GM12878 (cell line): ENCODE data around the gene STRA8. TPM values are rescaled to one million over a fixed set of nuclear protein-coding genes. Genes with fewer than 3 reads are reported as not detected.

ENCODE experiments used
- ATAC-seq: fragments of 200-7000 bp; cut with Tn5 transposase; 3 replicates; pipeline ENCODE4 v1.9.1; 2020; ENCODE audit warnings: mild to moderate bottlenecking, moderate library complexity
- BruUV-seq: library from RNA; stranded (reverse); fragments of 400-500 nt; replicated peaks from 2 replicates; lab custom pipeline; 2021; lab: Mats Ljungman, UMichigan
- CTCF ChIA-PET: fragments of 300-600 bp; sonication (Branson Sonifier 250); formaldehyde crosslinking; extraction: SDS; loops from one replicate; lab custom pipeline; 2021; ENCODE audit warnings: inconsistent platforms; lab: Yijun Ruan, JAX
- POLR2A ChIA-PET: fragments of 350-600 bp; formaldehyde crosslinking; extraction: SDS; loops from one replicate; lab custom pipeline; 2021; ENCODE audit warnings: inconsistent platforms; lab: Charles Lee
- RAD21 ChIA-PET: fragments of 300-600 bp; sonication (Branson Sonifier 250); formaldehyde crosslinking; loops from one replicate; lab custom pipeline; 2023; ENCODE audit warnings: antibody characterized with exemption; ENCODE audit not compliant: unreplicated experiment; lab: Charles Lee
- SMC1A ChIA-PET: fragments of 300-600 bp; sonication (Branson Sonifier 250); formaldehyde crosslinking; loops from one replicate; lab custom pipeline; 2023; ENCODE audit not compliant: unreplicated experiment, uncharacterized antibody; lab: Charles Lee
- DNase-seq: peaks from one replicate; pipeline ENCODE4 v3.0.0-alpha.2; 2011; ENCODE audit warnings: low read depth, low spot score
- FAIRE-seq: peaks from 3 replicates; lab custom pipeline; 2011; peaks lifted over from hg19 to GRCh38; lab: Jason Lieb, UNC
- H2AFZ ChIP-seq: 2 replicates; pipeline ENCODE4 v1.6.0; 2011; ENCODE audit warnings: low read depth, low read length, control low read depth; ENCODE audit not compliant: control insufficient read depth
- H3K27ac ChIP-seq: 2 replicates; pipeline ENCODE4 v1.5.1; 2011; ENCODE audit warnings: control low read depth; ENCODE audit not compliant: control insufficient read depth, insufficient read depth
- H3K27me3 ChIP-seq, 2 experiments: replicated peaks in 1 of 2; 2 replicates each; pipeline versions ENCODE4 v1.6.0 to v1.6.1; 2011; ENCODE audit warnings: low read length in 1 of 2; ENCODE audit not compliant: control insufficient read depth in 2 of 2, insufficient read depth in 2 of 2
- H3K36me3 ChIP-seq, 2 experiments: 2 replicates each; pipeline ENCODE4 v1.5.1; 2011; ENCODE audit warnings: low read length in 1 of 2; ENCODE audit not compliant: control insufficient read depth in 2 of 2, insufficient read depth in 2 of 2
- H3K4me1 ChIP-seq: 2 replicates; pipeline ENCODE4 v1.6.1; 2011; ENCODE audit warnings: mild to moderate bottlenecking, low read length, moderate library complexity, mixed read lengths; ENCODE audit not compliant: control insufficient read depth, insufficient read depth
- H3K4me2 ChIP-seq: 2 replicates; pipeline ENCODE4 v1.6.0; 2011; ENCODE audit warnings: control low read depth; ENCODE audit not compliant: control insufficient read depth, insufficient read depth
- H3K4me3 ChIP-seq: fragments of 200-600 bp; sonication (generic); 2 replicates; pipeline ENCODE4 v1.5.1; 2016
- H3K79me2 ChIP-seq: 2 replicates; pipeline ENCODE4 v1.6.0; 2011; ENCODE audit warnings: low read length; ENCODE audit not compliant: control insufficient read depth, insufficient read depth
- H3K9ac ChIP-seq: 2 replicates; pipeline ENCODE4 v1.8.0; 2011; ENCODE audit warnings: low read length, control low read depth, mixed read lengths; ENCODE audit not compliant: control insufficient read depth, insufficient read depth
- H3K9me3 ChIP-seq: replicated peaks from 3 replicates; pipeline ENCODE4 v1.5.1; 2011; ENCODE audit warnings: mild to moderate bottlenecking, low read length; ENCODE audit not compliant: control insufficient read depth, insufficient read depth
- H4K20me1 ChIP-seq: 2 replicates; pipeline ENCODE4 v1.6.0; 2011; ENCODE audit not compliant: control insufficient read depth, insufficient read depth
- ATF2 ChIP-seq: IDR thresholded peaks from 2 replicates; pipeline ENCODE4 v1.6.1; 2012; ENCODE audit warnings: low read length, inconsistent platforms
- ATF7 ChIP-seq: fragments of 450-650 bp; IDR thresholded peaks from 2 replicates; pipeline ENCODE4 v1.6.1; 2016; ENCODE audit warnings: low read depth, mild to moderate bottlenecking
- CHD4 ChIP-seq: fragments of 200-600 bp; sonication (generic); IDR thresholded peaks from 2 replicates; pipeline ENCODE4 v1.6.1; 2016; ENCODE audit warnings: mild to moderate bottlenecking
- ELK1 ChIP-seq: IDR thresholded peaks from 2 replicates; pipeline ENCODE4 v1.6.1; 2012; ENCODE audit warnings: low read depth, low read length, improper control_type of control experiment
- EP300 ChIP-seq, 2 experiments: fragments of 150-350 bp in 1 of 2; IDR thresholded peaks; 2 replicates each; pipeline ENCODE4 v1.6.1; 2011 to 2012; ENCODE audit warnings: low read depth in 2 of 2, low read length in 2 of 2, borderline replicate concordance in 1 of 2, improper control_type of control experiment in 1 of 2, inconsistent platforms in 1 of 2; ENCODE audit not compliant: control insufficient read depth in 1 of 2
- FOS ChIP-seq: IDR thresholded peaks from 3 replicates; pipeline ENCODE4 v1.6.1; 2011; ENCODE audit warnings: borderline replicate concordance; ENCODE audit not compliant: insufficient read length; ENCODE audit errors: extremely low read depth
- HDAC6 ChIP-seq: fragments of 200-600 bp; sonication (generic); IDR thresholded peaks from one replicate; pipeline ENCODE4 v1.8.0; 2017; ENCODE audit warnings: antibody characterized with exemption; ENCODE audit not compliant: unreplicated experiment
- IKZF2 ChIP-seq, 2 experiments: fragments of 450-650 bp; IDR thresholded peaks; 2 replicates each; pipeline ENCODE4 v1.6.1; 2017; ENCODE audit warnings: mild to moderate bottlenecking in 2 of 2, moderate library complexity in 2 of 2
- MEF2A ChIP-seq: IDR thresholded peaks from 2 replicates; pipeline ENCODE4 v1.6.1; 2011; ENCODE audit warnings: low read depth, mild to moderate bottlenecking, low read length, moderate library complexity; ENCODE audit not compliant: insufficient read depth
- MEF2B ChIP-seq: fragments of 450-650 bp; IDR thresholded peaks from 2 replicates; pipeline ENCODE4 v1.6.1; 2018; ENCODE audit warnings: mild to moderate bottlenecking, moderate library complexity; ENCODE audit not compliant: partially characterized antibody, poor library complexity, severe bottlenecking
- MYB ChIP-seq: fragments of 150-350 bp; IDR thresholded peaks from 2 replicates; pipeline ENCODE4 v1.6.1; 2014; ENCODE audit warnings: mild to moderate bottlenecking, low read depth, low read length, borderline replicate concordance
- MYC ChIP-seq: IDR thresholded peaks from 2 replicates; pipeline ENCODE4 v1.6.1; 2011; ENCODE audit warnings: mild to moderate bottlenecking, low read length, moderate library complexity, inconsistent platforms; ENCODE audit not compliant: insufficient read depth, insufficient replicate concordance, insufficient read length, severe bottlenecking
- NR2C2 ChIP-seq: IDR thresholded peaks from 2 replicates; pipeline ENCODE4 v1.6.1; 2011; ENCODE audit warnings: borderline replicate concordance, low read depth; ENCODE audit not compliant: control insufficient read depth, insufficient read length
- RB1 ChIP-seq: fragments of 450-650 bp; formaldehyde crosslinking; IDR thresholded peaks from 2 replicates; pipeline ENCODE4 v1.6.1; 2017; ENCODE audit warnings: mild to moderate bottlenecking, borderline replicate concordance
- RFX5 ChIP-seq: IDR thresholded peaks from 2 replicates; pipeline ENCODE4 v1.6.1; 2011; ENCODE audit warnings: low read depth, low read length, improper control_type of control experiment
- SKIL ChIP-seq: fragments of 450-650 bp; IDR thresholded peaks from 2 replicates; pipeline ENCODE4 v1.6.1; 2017; ENCODE audit warnings: mild to moderate bottlenecking, low read depth, inconsistent platforms; ENCODE audit not compliant: poor library complexity, severe bottlenecking
- SUZ12 ChIP-seq: fragments of 200-600 bp; sonication (generic); IDR thresholded peaks from one replicate; pipeline ENCODE4 v1.6.1; 2018; ENCODE audit warnings: antibody characterized with exemption, mild to moderate bottlenecking; ENCODE audit not compliant: unreplicated experiment
- WRNIP1 ChIP-seq: IDR thresholded peaks from 2 replicates; pipeline ENCODE4 v1.6.1; 2011; ENCODE audit warnings: low read depth, low read length, improper control_type of control experiment, borderline replicate concordance
- WGBS: methylation state at CpG from one replicate; pipeline ENCODE4 v1.1.6; 2016; ENCODE audit warnings: low lambda C conversion rate; ENCODE audit not compliant: insufficient replicate concordance, insufficient coverage; ENCODE audit errors: missing lambda C conversion rate; 5-methylcytosine and 5-hydroxymethylcytosine counted together
- in situ Hi-C: fragments of 300-500 bp; cut with MboI; formaldehyde crosslinking; loops from 9 replicates; pipeline ENCODE4 v1.14.3; 2018; ENCODE audit warnings: mixed read lengths
- intact Hi-C: fragments of 100-400 bp; cut with micrococcal nuclease; formaldehyde crosslinking; loops from one replicate; pipeline ENCODE4 v1.14.2; 2022; ENCODE audit not compliant: unreplicated experiment
- polyA plus RNA-seq, 11 experiments: library from polyadenylated mRNA; depleted of rRNA in 4 of 11; unstranded in 6 of 11; stranded (reverse) in 5 of 11; fragments of >200 nt; fragmentation: Nextera tagmentation in 4 of 11; fragmentation: Illumina TruSeq in 1 of 11; extraction: Ambion mirVana in 4 of 11; extraction: Trizol in 1 of 11; gene quantifications; 1 replicate in 1 of 11; 2 replicates in 10 of 11; pipeline versions ENCODE4 v1.2.1 to v1.2.3, GENCODE V29; 2011 to 2016; ENCODE audit warnings: inconsistent platforms in 2 of 11, missing spikeins in 2 of 11, low read depth in 1 of 11
- total RNA-seq, 4 experiments: library from RNA; depleted of rRNA in 3 of 4; stranded (reverse); fragments of >200 nt in 3 of 4; fragmentation: Illumina TruSeq in 1 of 4; extraction: Trizol in 1 of 4; gene quantifications; 2 replicates each; pipeline versions ENCODE4 v1.2.1 to v1.2.3, GENCODE V29; 2013 to 2021

The STRA8 gene
- total and polyA plus RNA-seq, 10 of the 15 experiments (the other 5 are each of a cell fraction or from before 2014, with no cell fraction given): 0.15 TPM; not detected in 9

DNA sequence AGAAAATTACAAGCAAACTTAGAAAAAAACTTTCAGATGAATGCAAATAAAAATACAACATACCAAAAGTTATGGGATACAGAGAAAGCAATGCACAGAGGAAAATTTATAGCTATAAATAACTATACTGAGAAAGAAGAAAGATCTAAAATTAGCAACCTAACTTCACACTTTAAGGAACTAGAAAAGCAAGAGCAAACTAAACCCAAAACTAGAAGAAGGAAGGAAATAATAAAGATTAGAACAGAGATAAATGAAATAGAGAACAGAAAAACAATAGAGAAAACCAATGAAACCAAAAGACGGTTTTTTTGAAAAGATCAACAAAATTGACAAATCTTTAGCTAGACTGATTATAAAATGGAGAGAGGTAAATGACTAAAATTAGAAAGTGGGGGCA lies 9.6 kb upstream of the STRA8 start:
- Histone ChIP-seq H4K20me1 (no peaks in the 10 kb centered on the region), H2AFZ (no peak overlapping the region), H3K79me2 (no peaks in the 10 kb centered on the region), H3K9me3 (no peaks in the 10 kb centered on the region; the same call in 1 of the 3 replicates), H3K4me1 (peaks cover 6% of the 10 kb centered on the region; the same call in 1 of the 2 replicates), H3K4me2 (no peak overlapping the region), H3K27ac (no peak overlapping the region), H3K9ac (no peak overlapping the region), H3K36me3 (no peaks in the 10 kb centered on the region), H3K4me3 (no peak overlapping the region; the same call in 1 of the 2 replicates), H3K27me3 (no peaks in the 10 kb centered on the region)
- ChIA-PET CTCF (interaction anchor here (1.0 to 2.7 kb wide), 5 partner anchors 9 to 147 kb away, joined by 3 to 18 read pairs (median 4); partner anchors contain the start of gene WDR91), SMC1A (interaction anchor here (0.8 to 4.2 kb wide), 11 partner anchors 9 to 228 kb away, joined by 3 to 26 read pairs (median 4); partner anchors contain the start of gene WDR91), RAD21 (interaction anchor here (0.6 to 2.3 kb wide), 10 partner anchors 11 to 231 kb away, joined by 3 to 7 read pairs (median 5); partner anchors contain the start of gene WDR91), POLR2A (interaction anchor here (1.0 kb wide), 2 partner anchors 10 to 12 kb away, joined by 3 to 7 read pairs; no protein-coding TSS in a partner anchor)
- no peak for DNase-seq
- 0% methylated on average over 1 of the region's 1 CpG for WGBS
- in situ Hi-C loops (no loop called here), intact Hi-C loops (no loop called here)
- ATAC-seq: peak; percentile 55
- FAIRE-seq: no peak
- BruUV-seq: no TSS peak
- TF ChIP-seq ELK1 (no peak), ATF7 (peak; percentile 66), EP300 (IDR thresholded peaks at IDR 0.05; ENCODE audit: borderline replicate concordance in 1 of 2, control insufficient read depth in 1 of 2, low read depth in 2 of 2, low read length in 2 of 2) (no peak), FOS (no peak), WRNIP1 (no peak), SUZ12 (no peak), IKZF2 (IDR thresholded peaks at IDR 0.05) (peak; percentile 54 to 63; a peak in 2 of 4 replicates), SKIL (no peak), ATF2 (peak; percentile 56; the same call in 1 of the 2 replicates), NR2C2 (no peak), MEF2B (peak; percentile 90), MYC (no peak), HDAC6 (no peak), MYB (no peak), RFX5 (no peak), CHD4 (no peak), MEF2A (peak; percentile 90; the same call in 1 of the 2 replicates), RB1 (no peak)
